ENCODE data around the gene ZNF140. TPM values are rescaled to one million over a fixed set of nuclear protein-coding genes. Genes with fewer than 3 reads are reported as not detected.

Gene ZNF140
- total and polyA plus RNA-seq, 2 of the 13 experiments (the other 11 are each of a cell fraction or from before 2014, with no cell fraction given): 8.7 to 13.5 TPM

GRCh38 chr12:133130038-133130807, 49.5 kb downstream of the ZNF140 start, which contains the start of the genes ZNF10 and ZNF891 (continued):
- TF ChIP-seq YY1 (IDR thresholded peaks at IDR 0.05; ENCODE audit: insufficient read depth, insufficient replicate concordance, low read depth, low read length) (peak; percentile 73), ZNF619 (CRISPR knock-in tag; IDR thresholded peaks at IDR 0.05) (peak; percentile 28; the same call in 1 of the 2 replicates), NFATC3 (CRISPR knock-in tag; IDR thresholded peaks at IDR 0.05) (peak; percentile 72; the same call in 1 of the 2 replicates), SALL2 (CRISPR knock-in tag; IDR thresholded peaks at IDR 0.05) (peak; percentile 83), MLLT10 (CRISPR knock-in tag; IDR thresholded peaks at IDR 0.05) (no peak), SRSF9 (IDR thresholded peaks at IDR 0.05; ENCODE audit: borderline replicate concordance, insufficient read depth, low read depth, low read length, poor library complexity, severe bottlenecking) (no peak), CREM (IDR thresholded peaks at IDR 0.05) (peak; percentile 83), CREM (CRISPR knock-in tag; IDR thresholded peaks at IDR 0.05) (peak; percentile 65), ASH2L (IDR thresholded peaks at IDR 0.05; ENCODE audit: insufficient read length, low read depth, low read length) (peak; percentile 91), ATF1 (CRISPR knock-in tag; IDR thresholded peaks at IDR 0.05) (peak; percentile 78), ZNF546 (CRISPR knock-in tag; conservative IDR thresholded peaks at IDR 0.05) (0 out of 2 replicates have a peak, but pooled peaks have one; percentile 52), ZNF484 (CRISPR knock-in tag; IDR thresholded peaks at IDR 0.05; ENCODE audit: borderline replicate concordance, low read depth) (no peak), ZNF883 (CRISPR knock-in tag; IDR thresholded peaks at IDR 0.05; ENCODE audit: not compliant biosample characterization) (peak; percentile 85), ZNF547 (CRISPR knock-in tag; IDR thresholded peaks at IDR 0.05) (peak; percentile 89), ZNF770 (CRISPR knock-in tag; IDR thresholded peaks at IDR 0.05) (0 out of 2 replicates have a peak, but pooled peaks have one; percentile 17), NFE2L2 (IDR thresholded peaks at IDR 0.05; ENCODE audit: low read length) (no peak)
- TF ChIP-seq, protein P1, sequence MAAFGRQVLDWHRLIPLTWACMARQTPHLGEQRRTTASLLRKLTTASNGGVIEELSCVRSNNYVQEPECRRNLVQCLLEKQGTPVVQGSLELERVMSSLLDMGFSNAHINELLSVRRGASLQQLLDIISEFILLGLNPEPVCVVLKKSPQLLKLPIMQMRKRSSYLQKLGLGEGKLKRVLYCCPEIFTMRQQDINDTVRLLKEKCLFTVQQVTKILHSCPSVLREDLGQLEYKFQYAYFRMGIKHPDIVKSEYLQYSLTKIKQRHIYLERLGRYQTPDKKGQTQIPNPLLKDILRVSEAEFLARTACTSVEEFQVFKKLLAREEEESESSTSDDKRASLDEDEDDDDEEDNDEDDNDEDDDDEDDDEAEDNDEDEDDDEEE (CRISPR knock-in tag; IDR thresholded peaks at IDR 0.05): peak; percentile 38
- TF ChIP-seq, protein P2, sequence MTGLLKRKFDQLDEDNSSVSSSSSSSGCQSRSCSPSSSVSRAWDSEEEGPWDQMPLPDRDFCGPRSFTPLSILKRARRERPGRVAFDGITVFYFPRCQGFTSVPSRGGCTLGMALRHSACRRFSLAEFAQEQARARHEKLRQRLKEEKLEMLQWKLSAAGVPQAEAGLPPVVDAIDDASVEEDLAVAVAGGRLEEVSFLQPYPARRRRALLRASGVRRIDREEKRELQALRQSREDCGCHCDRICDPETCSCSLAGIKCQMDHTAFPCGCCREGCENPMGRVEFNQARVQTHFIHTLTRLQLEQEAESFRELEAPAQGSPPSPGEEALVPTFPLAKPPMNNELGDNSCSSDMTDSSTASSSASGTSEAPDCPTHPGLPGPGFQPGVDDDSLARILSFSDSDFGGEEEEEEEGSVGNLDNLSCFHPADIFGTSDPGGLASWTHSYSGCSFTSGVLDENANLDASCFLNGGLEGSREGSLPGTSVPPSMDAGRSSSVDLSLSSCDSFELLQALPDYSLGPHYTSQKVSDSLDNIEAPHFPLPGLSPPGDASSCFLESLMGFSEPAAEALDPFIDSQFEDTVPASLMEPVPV (CRISPR knock-in tag; IDR thresholded peaks at IDR 0.05): peak; percentile 36; the same call in 1 of the 2 replicates
- TF ChIP-seq, protein P3, sequence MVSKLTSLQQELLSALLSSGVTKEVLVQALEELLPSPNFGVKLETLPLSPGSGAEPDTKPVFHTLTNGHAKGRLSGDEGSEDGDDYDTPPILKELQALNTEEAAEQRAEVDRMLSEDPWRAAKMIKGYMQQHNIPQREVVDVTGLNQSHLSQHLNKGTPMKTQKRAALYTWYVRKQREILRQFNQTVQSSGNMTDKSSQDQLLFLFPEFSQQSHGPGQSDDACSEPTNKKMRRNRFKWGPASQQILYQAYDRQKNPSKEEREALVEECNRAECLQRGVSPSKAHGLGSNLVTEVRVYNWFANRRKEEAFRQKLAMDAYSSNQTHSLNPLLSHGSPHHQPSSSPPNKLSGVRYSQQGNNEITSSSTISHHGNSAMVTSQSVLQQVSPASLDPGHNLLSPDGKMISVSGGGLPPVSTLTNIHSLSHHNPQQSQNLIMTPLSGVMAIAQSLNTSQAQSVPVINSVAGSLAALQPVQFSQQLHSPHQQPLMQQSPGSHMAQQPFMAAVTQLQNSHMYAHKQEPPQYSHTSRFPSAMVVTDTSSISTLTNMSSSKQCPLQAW (CRISPR knock-in tag; IDR thresholded peaks at IDR 0.05): peak; percentile 61; the same call in 1 of the 2 replicates
- TF ChIP-seq, protein P4, sequence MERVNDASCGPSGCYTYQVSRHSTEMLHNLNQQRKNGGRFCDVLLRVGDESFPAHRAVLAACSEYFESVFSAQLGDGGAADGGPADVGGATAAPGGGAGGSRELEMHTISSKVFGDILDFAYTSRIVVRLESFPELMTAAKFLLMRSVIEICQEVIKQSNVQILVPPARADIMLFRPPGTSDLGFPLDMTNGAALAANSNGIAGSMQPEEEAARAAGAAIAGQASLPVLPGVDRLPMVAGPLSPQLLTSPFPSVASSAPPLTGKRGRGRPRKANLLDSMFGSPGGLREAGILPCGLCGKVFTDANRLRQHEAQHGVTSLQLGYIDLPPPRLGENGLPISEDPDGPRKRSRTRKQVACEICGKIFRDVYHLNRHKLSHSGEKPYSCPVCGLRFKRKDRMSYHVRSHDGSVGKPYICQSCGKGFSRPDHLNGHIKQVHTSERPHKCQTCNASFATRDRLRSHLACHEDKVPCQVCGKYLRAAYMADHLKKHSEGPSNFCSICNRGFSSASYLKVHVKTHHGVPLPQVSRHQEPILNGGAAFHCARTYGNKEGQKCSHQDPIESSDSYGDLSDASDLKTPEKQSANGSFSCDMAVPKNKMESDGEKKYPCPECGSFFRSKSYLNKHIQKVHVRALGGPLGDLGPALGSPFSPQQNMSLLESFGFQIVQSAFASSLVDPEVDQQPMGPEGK (CRISPR knock-in tag; IDR thresholded peaks at IDR 0.05): peak; percentile 36; the same call in 1 of the 2 replicates

Data from HepG2 (cell line).